Activated T-cell treated with anti-CD3 and anti-CD28 coated beads for 4 hours (primary cell): ENCODE data around the gene REM2.
A peak's percentile ranks its signal among the peaks of the same experiment; 100 is the strongest.
"Not testable (repeated sequence)": the region's sequence is repeated elsewhere in the genome, so short reads cannot be mapped to it uniquely, and the experiment has no call there.

ENCODE experiments used
- DNase-seq: peaks from one replicate; pipeline ENCODE4 v3.0.0-alpha.2; 2020

Gene REM2

DNA sequence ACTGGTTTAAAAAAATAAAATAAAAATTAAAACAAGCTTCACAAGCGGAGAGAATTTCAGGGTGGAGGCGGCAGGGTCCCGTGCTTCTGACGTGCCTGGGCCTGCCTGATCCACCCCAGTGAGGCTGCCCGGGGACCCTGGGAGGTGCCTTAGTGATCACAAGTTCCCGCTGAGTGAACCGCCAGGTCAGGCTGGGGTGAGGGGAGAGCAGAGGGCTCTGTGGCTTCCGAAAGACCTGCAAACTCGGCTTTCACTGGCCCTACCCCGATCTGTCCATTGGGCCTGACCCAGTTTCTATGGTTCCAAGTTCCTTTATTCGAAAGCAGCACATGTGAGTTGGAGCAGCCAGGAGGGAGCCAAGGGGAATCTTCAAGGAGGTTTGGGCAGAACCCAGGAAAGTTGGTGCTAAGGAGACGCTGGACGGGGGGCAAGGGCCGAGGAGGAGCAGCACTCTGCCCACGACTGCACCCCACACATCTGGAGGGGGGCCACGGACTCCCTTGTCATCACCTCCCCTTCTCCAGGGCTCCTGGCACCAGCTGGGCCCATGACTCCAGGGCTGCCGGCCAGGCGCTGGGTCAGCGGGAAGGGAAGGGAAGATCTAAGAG lies 33.7 kb upstream of the REM2 start:
- no peak for DNase-seq

- no peak for DNase-seq
Observed at GRCh38 chr14:22850944-22851764, 31.9 kb upstream of the REM2 start.

DNA sequence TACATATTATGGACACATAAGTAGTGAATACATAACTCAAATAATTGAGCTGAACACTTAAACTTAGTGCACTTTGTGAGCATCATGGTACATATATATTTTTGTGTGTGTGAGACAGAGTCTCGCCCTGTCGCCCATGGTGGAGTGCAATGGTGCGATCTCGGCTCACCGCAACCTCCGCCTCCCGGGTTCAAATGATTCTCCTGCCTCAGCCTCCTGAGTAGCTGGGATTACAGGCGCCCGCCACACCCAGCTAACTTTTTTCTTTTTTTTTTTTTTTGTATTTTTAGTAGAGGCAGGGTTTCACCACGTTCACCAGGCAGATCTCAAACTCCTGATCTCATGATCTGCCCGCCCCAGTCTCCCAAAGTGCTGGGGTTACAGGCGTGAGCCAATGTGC lies 30.8 kb upstream of the REM2 start:
- DNase-seq: not testable (repeated sequence)

DNA sequence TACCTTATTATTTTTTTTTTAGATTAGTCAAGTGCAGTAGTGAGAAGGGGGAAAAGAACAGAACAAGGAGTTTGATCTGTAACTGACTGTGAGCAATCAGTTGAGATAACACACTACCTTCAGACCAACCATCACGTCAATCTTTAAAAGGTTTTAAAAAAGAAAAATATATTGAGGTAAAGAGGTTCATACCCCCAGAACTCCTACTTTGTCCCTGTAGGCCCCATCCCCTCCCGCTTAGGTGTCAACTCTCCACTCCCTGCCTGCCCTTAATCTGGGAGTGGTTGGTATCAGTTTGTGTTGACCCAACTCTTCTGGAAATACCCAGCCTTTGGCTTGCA lies 30.5 kb upstream of the REM2 start:
- no peak for DNase-seq

GRCh38 chr14:22852940-22853767 lies 29.9 kb upstream of the REM2 start:
- DNase-seq: peak; percentile 97

DNA sequence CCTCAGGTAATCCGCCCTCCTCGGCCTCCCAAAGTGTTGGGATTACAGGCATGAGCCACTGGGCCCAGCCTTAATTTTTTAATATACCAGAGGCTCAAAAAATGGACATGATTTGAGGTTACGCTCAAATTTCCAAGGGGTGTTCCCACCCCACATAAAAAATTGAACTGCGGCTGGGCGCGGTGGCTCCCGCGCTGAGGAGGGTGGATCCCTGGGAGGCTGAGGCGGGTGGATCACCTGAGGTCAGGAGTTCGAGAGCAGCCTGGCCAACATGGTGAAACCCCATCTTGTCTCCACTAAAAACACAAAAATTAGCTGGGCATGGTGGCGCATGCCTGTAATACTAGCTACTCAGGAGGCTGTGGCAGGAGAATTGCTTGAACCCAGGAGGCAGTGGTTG lies 28.7 kb upstream of the REM2 start:
- not testable (repeated sequence) for DNase-seq

- DNase-seq: no peak
Observed at GRCh38 chr14:22854963-22855724, 27.9 kb upstream of the REM2 start.

GRCh38 chr14:22856428-22856827 lies 26.6 kb upstream of the REM2 start:
- DNase-seq: no peak

DNA sequence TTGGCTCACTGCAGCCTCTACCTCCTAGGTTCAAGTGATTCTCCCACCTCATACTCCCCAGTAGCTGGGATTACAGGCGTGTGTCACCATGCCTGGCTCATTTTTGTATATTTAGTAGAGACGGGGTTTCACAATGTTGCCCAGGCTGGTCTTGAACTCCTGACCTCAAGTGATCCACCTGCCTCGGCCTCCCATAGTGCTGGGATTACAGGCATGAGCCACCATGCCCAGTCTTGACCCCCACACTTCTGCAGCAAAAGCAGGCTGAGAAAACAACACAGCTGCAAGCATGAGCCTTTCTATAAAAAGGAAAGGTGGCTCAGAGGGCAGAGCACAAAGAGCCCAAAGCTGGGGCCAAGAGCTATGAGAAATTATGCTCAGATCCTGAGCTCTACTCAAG lies 22.6 kb upstream of the REM2 start:
- DNase-seq: not testable (repeated sequence)

DNA sequence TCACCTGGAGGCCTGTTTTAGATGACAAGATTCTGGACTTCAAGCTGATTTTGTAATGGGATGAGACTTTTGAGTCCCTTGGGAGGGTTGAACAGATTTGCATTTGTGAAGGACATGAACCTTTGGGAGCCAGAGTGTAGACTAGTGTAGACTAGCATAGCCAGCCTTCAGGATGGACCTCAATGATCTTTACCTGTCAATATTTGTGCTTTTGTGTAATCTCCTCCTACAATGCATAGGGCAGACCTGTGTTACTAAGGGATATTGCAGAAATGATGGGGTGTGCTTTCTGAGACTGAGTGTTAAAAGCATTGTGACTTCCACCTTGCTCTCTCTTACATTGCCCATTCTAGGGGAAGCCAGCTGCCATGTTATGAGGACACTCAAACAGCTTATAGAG lies 21.4 kb upstream of the REM2 start:
- no peak for DNase-seq

GRCh38 chr14:22864979-22865378 lies 18.0 kb upstream of the REM2 start:
- DNase-seq: no peak

GRCh38 chr14:22865424-22866405 lies 17.3 kb upstream of the REM2 start:
- DNase-seq: no peak

GRCh38 chr14:22866874-22867273 lies 16.1 kb upstream of the REM2 start:
- no peak for DNase-seq

DNA sequence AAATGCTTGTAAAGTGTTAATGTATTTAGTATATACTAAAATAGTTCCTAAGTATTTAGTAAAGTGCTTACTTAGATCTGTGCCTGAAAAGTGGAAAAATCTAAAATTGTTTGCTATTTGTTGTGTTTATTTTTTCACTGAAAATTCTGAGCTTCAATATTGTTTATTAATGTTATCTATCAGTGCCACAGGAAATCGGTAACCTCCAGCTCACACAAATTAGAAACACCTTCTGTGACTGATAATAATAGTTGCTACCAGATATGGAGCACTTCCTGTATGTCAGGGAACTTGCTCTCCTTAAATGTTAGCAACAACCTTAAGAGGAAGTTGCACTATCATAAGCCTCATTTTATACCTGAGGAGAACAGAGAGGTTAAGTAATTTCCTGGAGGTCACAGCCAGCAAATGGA lies 12.2 kb upstream of the REM2 start:
- DNase-seq: no peak

DNA sequence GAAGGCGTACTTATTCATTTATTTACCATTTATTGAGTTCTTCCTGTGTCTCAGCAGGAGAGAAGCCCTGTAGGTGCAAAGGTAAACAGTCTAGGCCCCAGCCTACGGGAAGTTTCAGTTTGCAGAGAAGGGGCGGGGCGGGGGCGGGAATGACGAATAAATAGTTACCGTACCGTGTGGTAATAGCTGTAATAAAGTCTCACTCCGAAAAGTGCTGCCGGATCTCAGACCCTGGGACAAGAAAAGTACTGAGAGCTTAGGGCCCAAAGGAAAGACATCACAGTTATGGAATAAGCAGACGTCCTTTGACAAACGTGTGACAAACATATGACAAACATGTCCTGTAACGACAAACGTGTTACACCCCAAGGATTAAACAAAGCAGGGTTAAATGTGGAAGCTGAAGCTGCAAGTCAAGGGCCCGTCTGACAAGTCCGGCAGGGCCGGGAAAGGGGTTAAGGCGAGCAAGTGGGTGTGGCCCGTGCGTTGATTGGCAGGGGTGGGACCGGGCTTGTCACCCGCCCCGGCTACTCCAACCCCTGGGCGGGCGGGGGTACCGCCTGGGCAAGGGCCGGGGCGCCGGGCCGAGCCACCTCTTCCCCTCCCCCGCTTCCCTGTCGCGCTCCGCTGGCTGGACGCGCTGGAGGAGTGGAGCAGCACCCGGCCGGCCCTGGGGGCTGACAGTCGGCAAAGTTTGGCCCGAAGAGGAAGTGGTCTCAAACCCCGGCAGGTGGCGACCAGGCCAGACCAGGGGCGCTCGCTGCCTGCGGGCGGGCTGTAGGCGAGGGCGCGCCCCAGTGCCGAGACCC lies 11.6 kb upstream of the REM2 start, which contains the start of gene LRP10:
Gene LRP10, plus strand, starts transcription at position 517 of the 809 bp plus-strand sequence. CDS start 564 bp downstream, outside the sequence.
- peak; percentile 73 for DNase-seq

DNA sequence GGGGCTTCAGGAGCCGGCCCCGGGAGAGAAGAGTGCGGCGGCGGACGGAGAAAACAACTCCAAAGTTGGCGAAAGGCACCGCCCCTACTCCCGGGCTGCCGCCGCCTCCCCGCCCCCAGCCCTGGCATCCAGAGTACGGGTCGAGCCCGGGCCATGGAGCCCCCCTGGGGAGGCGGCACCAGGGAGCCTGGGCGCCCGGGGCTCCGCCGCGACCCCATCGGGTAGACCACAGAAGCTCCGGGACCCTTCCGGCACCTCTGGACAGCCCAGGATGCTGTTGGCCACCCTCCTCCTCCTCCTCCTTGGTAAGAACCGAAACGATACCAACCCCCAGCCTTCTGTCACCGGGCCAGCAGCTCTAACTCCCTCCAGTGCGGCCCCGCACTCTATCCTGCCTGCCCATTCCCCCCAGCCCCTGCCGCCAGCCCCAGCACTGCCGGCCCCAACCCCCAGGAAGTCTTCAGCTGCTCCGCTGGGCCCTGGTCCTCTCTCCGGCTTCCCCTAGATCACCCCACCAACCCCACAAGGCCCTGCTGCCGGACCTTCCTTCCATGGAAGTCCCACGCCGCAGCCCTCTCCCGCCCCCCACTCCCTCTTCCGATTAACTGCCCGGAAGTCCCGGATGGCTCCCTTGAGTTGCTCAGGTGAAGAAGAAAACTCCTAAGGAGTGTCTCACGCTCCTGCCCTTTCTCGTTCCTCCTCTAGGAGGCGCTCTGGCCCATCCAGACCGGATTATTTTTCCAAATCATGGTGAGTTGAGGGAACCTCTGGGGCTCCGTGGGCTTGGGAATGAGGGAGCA lies 10.8 kb upstream of the REM2 start:
- DNase-seq: peak; percentile 66

GRCh38 chr14:22872833-22873520 lies 10.0 kb upstream of the REM2 start:
- DNase-seq: no peak

DNA sequence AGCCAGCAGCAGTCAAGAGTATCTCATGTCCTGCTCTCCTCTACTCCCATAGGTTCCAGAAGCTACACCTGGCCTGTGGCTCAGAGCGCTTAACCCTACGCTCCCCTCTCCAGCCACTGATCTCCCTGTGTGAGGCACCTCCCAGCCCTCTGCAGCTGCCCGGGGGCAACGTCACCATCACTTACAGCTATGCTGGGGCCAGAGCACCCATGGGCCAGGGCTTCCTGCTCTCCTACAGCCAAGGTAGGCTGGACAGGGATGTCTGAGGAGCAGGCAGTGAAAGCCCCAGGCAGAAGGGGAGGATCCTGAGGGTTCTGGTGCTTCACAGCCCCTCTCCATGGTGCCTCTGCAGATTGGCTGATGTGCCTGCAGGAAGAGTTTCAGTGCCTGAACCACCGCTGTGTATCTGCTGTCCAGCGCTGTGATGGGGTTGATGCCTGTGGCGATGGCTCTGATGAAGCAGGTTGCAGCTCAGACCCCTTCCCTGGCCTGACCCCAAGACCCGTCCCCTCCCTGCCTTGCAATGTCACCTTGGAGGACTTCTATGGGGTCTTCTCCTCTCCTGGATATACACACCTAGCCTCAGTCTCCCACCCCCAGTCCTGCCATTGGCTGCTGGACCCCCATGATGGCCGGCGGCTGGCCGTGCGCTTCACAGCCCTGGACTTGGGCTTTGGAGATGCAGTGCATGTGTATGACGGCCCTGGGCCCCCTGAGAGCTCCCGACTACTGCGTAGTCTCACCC lies 7.8 kb upstream of the REM2 start:
- DNase-seq: no peak
